ENCODE data around the gene HOXC6.

HOXC6 gene

DNA sequence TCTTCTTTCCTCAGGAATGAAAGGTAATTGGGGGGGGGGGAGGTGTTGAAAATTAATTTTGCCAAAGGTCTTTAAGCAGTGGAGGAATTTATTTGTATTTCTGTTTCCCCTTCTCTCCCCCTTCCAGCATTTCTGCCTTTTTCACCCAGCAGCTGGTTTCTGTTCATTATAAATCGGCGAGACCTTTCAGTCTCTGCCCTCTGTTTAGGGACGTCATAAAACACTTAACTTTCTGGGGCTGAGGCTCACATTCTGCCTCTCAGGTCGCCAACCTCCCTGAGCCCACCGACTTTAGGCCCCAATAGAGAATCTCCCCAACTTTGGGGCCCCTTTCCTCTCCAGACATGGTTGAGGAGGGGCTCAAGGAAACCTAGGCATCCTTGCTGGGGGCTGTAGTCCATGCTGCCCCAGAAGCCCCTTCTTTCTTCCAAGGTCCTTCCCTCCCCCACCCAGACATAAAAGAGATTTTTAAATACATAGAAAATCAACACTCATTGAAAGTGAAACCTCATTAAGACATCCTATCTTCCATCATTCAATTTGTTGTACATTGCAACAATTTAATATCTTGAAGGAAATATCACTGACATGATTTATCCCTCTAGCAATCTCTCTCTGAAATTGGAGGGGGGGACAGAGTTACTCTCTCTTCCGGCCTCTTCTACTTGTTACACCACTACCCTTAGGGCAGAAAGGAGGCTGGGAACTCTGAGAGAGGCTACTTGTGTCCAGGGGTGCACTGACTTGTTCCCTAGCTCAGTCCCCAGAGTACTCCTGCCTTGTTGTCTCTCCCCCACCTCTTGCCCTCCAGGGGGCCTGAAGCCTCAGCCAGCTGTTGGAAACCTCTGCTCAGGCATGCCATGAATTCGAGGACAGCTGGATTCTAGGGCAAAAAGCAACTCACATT lies 2.5 kb upstream of the HOXC6 start:
- in situ Hi-C loops (cut with HindIII; ENCODE audit: low sequenced_read_pairs), result no loop called here

DNA sequence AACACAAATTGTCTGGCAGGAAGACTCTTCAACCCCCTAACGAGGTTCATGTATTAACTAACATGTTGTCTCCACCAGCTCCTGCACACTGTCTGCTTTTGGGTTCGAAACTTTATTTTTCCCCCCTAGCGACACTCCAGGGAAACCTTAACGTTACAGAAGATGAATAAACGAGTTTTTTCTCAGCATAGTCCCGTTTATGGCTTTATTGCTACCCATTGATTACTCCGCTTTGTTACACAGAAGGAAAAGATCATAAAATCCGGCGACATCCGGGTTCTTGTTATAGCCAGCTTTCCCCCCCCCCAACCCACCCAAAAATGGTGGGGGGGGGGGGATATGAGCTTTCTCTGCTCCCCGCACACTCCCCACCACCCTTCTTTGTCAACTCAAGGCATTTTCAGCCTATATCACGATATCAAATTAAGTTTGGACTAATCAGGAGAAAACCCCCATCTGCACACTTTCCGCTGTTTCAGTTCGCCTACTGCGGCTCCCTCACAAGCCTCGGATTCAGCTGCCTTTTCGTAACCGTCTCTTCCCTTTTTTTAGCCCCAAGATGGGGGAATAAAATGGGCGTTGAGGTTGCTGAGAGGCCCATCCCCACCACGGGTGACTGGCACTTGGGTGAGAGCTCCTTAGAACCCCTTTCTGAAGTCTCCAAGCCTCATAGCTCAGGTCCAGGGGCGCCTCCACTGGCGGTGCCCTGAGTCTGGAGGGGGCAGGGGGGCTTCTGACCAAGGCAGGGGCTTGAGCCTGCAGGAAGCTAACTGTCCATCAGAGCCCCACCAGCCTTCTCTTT lies 1.4 kb upstream of the HOXC6 start:
- in situ Hi-C loops (cut with HindIII; ENCODE audit: low sequenced_read_pairs), result no loop called here

DNA sequence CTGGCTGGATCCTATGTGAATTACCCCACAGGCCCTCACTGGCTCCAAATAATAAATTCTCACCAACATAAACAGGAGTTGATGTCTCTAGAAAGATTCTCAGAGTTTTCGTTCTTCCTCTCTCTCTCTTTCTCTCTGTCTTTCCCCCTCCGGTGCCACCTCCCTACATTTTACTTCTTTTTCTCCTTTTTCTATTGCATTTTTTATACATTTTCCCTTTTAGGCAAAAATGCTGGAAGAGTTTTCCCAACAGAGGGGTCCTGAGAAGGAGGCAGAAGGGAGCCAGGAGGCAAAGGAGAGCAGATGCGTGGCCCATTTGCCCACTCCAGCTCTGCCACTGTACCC lies 826 bp upstream of the HOXC6 start:
- in situ Hi-C loops (cut with HindIII; ENCODE audit: low sequenced_read_pairs), result no loop called here

DNA sequence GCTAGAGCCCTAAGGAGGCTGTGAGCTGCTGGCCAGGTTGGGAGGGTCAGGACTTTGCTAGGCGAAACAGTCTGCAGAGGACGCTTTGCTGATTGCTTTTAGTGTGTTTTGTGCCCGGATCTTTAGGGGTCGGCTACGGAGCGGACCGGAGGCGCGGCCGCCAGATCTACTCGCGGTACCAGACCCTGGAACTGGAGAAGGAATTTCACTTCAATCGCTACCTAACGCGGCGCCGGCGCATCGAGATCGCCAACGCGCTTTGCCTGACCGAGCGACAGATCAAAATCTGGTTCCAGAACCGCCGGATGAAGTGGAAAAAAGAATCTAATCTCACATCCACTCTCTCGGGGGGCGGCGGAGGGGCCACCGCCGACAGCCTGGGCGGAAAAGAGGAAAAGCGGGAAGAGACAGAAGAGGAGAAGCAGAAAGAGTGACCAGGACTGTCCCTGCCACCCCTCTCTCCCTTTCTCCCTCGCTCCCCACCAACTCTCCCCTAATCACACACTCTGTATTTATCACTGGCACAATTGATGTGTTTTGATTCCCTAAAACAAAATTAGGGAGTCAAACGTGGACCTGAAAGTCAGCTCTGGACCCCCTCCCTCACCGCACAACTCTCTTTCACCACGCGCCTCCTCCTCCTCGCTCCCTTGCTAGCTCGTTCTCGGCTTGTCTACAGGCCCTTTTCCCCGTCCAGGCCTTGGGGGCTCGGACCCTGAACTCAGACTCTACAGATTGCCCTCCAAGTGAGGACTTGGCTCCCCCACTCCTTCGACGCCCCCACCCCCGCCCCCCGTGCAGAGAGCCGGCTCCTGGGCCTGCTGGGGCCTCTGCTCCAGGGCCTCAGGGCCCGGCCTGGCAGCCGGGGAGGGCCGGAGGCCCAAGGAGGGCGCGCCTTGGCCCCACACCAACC lies 1.5 kb downstream of the HOXC6 start:
- in situ Hi-C loops (cut with HindIII; ENCODE audit: low sequenced_read_pairs), result no loop called here

DNA sequence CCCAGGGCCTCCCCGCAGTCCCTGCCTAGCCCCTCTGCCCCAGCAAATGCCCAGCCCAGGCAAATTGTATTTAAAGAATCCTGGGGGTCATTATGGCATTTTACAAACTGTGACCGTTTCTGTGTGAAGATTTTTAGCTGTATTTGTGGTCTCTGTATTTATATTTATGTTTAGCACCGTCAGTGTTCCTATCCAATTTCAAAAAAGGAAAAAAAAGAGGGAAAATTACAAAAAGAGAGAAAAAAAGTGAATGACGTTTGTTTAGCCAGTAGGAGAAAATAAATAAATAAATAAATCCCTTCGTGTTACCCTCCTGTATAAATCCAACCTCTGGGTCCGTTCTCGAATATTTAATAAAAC lies 2.2 kb downstream of the HOXC6 start:
- in situ Hi-C loops (cut with HindIII; ENCODE audit: low sequenced_read_pairs), result no loop called here

DNA sequence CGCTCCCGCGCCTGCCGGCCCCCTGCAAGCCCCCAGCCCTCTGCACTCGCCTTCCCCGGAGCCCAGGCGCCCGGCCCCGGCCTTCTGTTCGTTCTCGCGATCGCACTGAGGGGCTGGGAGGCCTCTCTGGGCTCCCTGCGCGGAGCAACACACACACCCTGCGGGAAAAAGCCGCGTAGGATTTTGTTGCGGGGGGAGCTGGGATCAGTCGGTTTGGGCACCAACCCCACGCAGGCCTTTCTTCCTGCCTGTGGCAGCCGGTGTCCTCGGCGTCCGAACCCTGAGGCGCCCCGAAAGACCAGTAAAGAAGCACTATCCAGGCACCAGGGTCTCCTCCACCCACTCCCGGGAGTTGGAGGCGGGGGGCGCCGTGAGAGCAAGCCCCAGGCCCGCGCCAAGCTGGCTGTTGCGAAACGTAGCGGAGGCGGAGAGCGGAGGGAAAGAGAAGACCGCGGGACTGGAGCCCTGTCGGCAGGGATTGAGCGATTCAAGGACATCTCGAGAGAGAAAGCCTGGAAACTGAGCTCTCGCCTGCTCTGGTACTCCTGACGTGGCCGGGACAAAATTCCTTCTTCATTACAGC lies 2.7 kb downstream of the HOXC6 start:
- in situ Hi-C loops (cut with HindIII; ENCODE audit: low sequenced_read_pairs), result no loop called here

DNA sequence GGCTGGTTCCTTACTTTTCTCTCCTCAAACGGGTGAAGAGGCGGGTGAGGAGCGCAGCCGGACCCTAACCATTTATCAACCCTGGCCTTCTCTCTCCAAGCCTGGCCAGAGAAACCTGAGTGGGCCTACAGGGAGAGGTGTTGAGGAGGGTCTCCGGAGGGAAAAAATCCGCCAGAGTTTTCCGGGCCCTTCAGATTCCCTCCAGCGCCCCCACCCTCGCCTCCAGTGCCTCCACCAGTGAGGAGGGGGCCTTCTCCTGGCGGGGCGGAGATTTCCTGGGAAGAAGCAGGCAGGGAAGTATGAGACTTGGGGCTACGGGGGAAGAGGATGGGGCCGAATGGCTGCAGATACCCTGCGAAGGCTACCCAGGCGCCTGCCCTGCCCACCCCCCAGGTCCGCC lies 3.2 kb downstream of the HOXC6 start:
- in situ Hi-C loops (cut with HindIII; ENCODE audit: low sequenced_read_pairs), result no loop called here

DNA sequence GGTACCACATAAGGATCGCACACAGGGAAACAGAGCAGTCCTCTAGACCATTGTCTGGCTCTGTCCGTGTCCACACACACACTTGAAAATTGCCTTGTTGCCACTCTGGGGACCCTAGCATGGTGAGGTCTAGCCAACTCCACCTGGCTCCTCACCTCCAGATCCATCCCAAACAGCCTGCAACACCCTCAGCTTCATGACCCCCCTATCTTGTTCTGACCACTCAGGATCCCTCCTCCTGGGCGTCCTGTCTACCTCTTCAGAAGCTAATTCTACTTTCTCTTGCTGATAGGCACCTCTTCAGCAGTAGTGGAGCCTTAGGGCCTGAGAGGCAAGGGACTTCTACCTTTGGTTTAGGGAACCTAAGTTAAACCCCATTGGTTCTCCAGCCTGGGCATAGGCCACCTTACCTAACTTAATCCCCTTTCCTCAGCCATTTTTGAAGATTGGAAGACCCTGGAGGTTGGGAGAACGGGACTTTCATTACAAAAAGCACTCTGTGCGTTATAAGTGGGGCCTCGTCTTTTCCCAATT lies 3.9 kb downstream of the HOXC6 start:
- in situ Hi-C loops (cut with HindIII; ENCODE audit: low sequenced_read_pairs), result no loop called here

DNA sequence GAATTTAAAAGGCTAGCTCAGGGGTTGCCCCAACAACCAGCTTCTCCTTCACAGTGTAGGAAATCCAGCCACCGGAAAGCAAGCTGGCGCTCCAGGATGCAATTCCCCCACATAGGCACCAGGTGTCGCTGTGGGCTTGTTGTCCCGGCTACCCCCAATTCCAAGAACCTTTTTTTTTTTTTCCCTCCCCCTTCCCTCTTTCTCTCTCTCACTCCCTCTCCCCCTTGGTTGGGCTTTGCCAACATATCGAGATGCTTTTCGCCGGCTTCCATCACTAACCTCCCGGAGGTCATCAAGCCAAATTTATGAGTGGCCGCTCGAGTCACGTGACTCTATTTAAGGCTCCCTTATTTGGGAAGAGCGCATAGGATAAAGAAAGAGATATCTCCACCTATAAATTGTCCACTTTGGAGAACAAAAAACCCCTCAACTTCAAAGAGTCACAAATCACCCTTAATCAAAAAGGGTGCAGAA lies 4.4 kb downstream of the HOXC6 start, which contains the start of gene HOXC5:
Gene HOXC5, plus strand, starts transcription at position 424 of the 474 bp plus-strand sequence. CDS start 73 bp downstream, outside the sequence.
- in situ Hi-C loops (cut with HindIII; ENCODE audit: low sequenced_read_pairs), result no loop called here

DNA sequence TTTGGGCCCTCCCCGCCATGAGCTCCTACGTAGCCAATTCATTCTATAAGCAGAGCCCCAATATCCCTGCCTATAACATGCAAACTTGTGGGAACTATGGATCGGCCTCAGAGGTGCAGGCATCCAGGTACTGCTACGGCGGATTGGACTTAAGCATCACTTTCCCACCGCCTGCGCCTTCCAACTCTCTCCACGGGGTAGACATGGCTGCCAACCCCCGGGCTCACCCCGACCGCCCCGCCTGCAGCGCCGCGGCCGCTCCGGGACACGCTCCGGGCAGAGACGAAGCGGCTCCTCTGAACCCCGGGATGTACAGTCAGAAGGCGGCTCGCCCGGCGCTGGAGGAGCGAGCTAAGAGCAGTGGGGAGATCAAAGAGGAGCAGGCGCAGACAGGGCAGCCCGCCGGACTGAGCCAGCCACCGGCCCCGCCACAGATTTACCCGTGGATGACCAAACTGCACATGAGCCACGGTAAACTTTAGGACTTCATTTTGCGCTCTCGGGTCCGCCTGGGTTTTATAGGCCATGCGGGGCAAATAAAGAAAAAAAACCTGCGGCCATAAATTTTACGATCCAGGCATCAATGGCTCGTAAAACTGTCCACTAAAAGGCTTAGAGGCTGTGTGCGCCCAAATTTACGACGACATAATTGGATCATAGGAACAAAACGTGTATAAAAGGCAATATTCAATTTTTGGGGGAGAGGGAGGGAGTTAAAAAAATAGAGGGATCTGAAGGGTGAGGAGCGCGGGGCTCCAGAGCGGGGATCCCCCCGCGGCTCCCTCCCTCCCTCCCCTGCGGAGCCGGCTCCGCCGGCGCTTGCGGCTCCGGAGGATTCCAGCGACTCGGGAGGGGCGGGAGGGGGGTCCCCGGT lies 5.1 kb downstream of the HOXC6 start:
- in situ Hi-C loops (cut with HindIII; ENCODE audit: low sequenced_read_pairs), result no loop called here

DNA sequence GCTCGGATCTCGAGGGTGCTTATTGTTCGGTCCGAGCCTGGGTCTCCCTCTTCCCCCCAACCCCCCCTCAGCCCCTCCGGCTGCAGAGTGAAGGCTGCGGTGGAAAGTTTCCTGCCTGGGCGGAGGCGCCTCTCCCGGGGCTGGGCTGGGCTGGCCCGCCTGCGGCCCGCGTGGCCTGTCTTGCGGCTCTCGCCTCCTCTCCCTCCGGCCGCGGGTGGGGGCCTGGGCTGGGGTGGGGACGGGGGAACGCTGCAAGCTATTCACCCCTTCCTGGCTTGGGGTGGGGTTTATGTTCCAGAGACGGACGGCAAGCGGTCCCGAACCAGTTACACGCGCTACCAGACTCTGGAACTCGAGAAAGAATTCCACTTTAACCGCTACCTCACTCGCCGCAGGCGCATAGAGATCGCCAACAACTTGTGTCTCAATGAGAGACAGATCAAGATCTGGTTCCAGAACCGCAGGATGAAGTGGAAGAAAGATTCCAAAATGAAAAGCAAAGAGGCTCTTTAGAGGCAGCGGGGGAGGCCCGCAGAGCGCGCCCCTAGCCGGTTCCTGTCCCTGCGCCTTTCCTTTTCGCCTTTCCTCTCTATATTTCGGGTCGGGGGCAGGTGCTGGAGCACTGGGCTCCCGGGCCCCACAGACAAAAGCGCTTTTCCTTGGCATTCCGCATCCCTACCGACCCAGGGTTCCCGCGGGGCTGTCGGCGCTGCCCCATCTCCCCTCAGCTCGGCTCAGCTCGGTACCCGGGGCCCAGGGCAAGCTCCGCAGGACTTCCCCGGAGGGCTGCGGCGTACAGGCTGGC lies 5.9 kb downstream of the HOXC6 start:
- in situ Hi-C loops (cut with HindIII; ENCODE audit: low sequenced_read_pairs), result no loop called here

DNA sequence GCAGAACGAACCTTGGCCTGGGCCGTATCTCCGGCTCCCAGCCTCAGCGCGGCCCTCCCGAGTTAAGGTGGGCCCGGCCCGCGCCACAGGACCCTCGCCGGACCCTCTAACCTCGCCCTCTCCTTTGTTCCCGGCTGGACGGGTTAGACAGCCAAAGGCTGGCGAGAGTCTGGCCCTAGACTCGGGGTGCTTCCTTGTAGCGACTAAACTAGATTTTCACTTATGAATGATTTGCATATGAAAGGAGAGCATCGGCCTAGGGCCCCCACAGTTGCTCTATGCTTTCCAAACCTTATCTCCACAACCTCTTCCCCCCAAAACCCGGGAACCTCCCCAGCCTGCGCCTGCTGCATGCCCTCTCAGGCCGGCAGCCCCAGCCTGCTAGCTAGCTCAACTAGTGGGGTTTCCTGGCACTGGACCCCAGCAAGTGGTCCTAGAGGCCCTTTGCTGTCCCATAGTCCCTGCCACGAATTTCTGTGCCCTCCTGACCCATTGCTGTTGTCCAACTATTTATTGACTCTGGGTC lies 6.6 kb downstream of the HOXC6 start:
- in situ Hi-C loops (cut with HindIII; ENCODE audit: low sequenced_read_pairs), result no loop called here

DNA sequence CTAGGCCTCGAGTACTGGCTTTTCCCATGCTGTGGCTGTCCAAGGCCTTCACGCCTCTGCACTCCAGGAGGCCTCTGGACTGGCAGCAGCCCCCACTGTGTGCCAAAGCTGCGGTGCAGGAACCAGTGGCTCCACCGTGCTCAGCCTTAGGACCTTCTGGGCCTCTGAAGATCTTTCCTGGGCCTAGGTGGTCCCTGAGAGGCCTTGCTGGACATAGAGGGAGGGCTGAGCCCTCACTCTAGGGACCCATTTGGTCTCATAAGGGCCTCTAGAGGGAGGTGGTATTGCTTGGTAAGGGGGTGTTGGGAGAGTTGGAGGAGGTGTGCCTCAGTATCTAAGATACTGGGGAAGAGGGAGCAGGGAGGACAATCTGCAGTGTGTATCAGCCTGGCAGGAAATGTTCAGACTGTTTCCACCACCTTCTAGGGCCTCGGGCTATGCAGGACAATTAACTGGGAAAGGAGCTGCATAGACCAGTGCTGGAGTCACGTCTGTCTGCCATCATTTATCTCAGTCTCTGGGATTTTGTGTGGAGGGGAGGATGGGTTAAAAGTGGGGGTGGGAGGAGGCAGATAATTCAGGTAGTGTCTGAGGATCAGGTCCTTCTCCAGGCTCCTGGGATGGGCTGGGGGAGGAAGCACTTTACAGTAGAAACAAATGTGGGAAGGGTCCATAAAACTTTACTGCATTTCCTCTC lies 7.5 kb downstream of the HOXC6 start:
- in situ Hi-C loops (cut with HindIII; ENCODE audit: low sequenced_read_pairs), result no loop called here

DNA sequence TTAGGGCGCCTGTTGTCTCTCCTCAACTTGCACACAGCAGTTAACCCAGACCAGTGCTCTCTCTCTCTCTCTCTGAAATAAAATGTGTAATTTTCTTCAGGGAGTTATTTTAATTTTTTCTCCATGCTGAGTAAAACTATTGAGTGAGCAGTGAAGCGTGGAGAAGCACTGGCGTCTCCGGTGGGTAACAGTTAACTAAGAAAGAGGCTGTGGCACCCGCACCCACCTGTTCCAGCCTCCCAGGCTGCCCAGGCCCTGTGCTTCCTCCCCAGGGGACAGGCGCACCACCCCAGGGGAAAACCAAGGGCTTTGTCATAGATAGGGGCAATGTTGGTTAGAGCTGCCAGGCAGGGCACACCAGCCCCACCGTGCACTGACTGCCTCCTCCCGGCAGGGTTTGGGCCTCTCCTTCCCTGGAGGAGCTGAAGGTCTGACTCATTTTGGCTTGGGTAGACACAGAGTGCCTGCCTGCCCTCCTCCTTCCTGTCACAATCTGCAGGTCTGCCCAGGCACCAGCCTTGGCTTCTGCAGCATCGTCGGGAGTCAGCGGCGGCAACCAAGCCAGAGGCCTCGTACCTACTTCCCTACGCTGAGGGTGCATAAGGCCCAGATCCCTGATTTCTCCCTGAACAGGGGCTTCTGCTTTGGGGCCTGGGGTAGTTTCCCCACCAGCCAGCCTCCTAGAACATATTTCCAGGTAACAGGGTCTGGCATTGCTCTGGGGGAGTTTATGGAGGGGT lies 8.6 kb downstream of the HOXC6 start:
- in situ Hi-C loops (cut with HindIII; ENCODE audit: low sequenced_read_pairs), result no loop called here

DNA sequence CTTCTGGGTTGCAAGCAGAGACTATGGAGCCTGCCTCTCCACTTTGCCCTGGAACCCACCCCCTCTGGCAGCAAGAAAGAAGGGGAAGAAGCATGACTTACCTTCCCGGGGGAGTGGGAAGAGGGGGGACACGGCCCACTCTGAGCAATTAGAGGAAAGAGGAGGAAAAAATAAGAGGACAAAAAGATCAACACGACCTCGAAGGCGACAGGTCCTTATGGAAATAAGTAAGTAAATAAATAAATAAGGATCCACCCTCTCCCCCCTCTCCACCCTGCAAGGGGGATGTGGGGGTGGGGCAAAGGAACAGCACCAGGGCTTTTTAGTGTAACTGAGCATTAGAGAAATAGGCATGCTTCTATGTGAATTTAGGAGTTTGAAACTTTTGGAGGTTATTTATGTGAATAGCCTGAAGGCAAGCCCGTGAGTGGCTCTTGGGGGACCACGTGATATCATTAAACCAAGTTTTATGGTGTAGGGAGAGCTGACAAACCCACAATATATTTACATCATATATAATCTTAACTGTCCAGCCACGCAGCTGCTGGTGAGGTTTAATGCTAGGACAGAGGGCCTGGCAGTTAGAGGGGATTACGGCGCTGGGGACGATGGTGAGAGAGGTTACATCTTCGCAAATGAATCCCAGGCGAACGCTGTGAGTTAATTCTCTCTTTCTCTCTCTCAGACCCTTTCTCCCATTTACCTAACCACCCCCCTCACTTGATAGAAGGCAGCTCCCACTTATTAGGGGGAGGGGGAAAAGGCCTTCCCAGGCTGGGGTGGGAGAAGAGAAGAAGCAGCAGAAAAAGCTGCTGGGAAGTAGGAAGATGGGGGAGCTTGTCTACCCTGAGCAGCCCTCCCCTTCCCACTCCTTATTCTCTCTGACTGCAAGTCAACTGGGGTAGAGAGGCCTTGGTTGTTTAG lies 9.4 kb downstream of the HOXC6 start:
- in situ Hi-C loops (cut with HindIII; ENCODE audit: low sequenced_read_pairs), result no loop called here

DNA sequence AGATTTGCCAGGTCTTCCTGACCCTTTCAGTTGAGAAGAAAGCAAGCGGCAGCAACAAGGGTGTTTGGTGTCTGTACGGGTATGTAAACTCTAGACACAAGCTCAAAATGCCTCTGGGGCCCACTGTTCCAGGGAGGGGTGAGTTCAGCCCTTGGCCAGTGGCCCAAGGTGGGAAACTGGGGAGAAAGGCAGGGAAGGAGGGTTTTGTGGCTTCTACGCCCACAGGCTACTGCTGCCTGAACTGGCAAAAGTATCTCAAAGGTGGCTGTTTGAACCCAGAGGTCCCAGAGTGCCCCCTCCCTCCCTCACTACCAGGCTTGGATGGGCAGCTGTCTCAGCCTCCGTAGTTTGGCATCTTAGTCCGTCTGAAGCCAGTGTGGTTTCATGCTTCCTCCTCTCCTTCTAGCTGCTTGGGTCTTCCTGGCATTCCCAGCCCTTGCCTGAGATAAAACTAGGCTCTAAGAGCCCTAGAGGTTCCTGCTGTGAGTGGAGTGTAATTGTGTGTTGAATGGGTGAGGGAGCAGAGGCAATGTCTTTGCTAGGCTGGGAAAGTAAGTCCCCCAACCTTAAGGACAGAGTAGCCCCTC lies 10.1 kb downstream of the HOXC6 start:
- in situ Hi-C loops (cut with HindIII; ENCODE audit: low sequenced_read_pairs), result no loop called here
